GM21423 (cell line): ENCODE results near the gene CFTR.
A peak's percentile ranks its signal among the peaks of the same experiment; 100 is the strongest.

Experiments used
- ATAC-seq: cut with Tn5 transposase; IDR thresholded peaks from one replicate; pipeline ENCODE4 v1.9.1; 2021; ENCODE audit warnings: mild to moderate bottlenecking, moderate library complexity; ENCODE audit not compliant: unreplicated experiment

CFTR gene

GRCh38 chr7:117640465-117640864, 160.6 kb downstream of the CFTR start:
- ATAC-seq: no peak

- no peak for ATAC-seq
Measured at GRCh38 chr7:117645481-117646165, 165.8 kb downstream of the CFTR start.

DNA sequence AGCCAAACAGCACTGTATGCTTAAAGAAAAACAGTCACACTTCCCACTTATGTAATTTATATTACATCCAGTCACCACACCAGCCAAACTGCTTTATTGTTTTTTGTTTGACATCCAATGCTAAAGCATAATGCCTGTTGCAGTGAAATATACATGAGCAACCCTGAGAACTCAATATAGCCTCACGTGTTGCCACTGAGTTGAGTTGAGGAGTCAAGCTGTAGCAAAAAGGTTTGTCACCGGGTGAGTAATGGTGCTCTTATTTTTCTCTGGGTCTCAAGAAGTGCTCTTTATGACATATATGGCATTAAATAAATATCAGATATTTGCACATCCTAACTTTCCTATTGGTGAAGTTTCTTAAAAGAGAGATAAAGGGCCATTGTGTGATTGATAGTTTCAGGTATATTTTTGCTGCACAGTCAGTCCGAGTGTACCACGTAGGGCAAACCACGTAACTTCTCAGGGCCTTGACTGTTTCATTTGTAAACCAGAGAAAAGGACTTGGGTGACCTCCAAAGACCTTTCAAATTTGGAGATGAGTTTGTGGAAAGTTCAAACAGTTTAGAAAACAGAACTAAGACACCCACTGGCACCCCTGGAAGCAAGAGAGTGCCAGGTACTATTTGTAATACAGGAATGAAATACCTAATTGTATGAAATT, 168.5 kb downstream of the CFTR start:
- ATAC-seq: no peak

DNA sequence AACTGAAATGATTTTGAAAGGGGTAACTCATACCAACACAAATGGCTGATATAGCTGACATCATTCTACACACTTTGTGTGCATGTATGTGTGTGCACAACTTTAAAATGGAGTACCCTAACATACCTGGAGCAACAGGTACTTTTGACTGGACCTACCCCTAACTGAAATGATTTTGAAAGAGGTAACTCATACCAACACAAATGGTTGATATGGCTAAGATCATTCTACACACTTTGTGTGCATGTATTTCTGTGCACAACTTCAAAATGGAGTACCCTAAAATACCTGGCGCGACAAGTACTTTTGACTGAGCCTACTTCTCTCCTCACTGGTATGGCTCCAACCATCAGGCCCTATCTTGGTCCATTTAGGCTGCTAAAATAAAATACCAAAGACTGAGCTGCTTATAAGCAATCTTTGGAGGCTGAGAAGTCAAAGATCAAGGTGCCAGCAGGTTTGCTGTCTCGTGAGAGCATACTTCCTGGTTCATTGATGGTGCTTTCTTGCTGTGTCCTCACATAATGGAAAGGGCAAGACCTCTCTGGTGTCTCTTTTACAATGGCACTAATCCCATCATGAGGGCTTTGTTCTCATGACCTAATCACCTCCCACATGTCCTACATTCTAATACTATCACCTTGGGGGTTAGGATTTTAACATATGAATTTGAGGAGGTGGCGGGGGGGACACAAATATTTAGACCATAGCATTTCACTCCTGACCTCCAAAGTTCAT, 173.3 kb downstream of the CFTR start:
- ATAC-seq: no peak

GRCh38 chr7:117654780-117655179, 175.0 kb downstream of the CFTR start:
- no peak for ATAC-seq

GRCh38 chr7:117656806-117657205, 177.0 kb downstream of the CFTR start:
- ATAC-seq: no peak

- ATAC-seq: no peak
Measured at GRCh38 chr7:117659531-117660011, 179.7 kb downstream of the CFTR start.

DNA sequence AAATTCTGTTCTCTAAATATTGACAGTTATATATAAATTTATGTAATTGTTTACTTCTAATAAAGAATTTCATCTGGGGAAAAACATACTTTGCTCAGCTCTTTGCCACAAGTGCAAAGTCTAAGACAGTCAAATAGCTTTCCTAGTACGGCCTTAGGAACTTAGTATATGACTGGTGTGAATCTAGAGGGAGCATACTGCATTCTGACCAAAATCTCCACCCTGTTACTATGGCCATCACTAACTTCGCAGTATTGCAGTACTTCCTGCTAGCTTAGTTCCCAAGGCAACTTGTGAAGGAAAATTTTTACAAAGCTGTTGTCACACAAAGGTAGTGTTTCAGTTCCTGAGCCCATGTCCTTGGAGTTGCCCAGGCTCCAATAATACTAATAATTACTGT, 181.5 kb downstream of the CFTR start:
- no peak for ATAC-seq

- no peak for ATAC-seq
Measured at GRCh38 chr7:117664047-117664446, 184.2 kb downstream of the CFTR start.

- no peak for ATAC-seq
Measured at GRCh38 chr7:117665368-117665767, 185.5 kb downstream of the CFTR start.

DNA sequence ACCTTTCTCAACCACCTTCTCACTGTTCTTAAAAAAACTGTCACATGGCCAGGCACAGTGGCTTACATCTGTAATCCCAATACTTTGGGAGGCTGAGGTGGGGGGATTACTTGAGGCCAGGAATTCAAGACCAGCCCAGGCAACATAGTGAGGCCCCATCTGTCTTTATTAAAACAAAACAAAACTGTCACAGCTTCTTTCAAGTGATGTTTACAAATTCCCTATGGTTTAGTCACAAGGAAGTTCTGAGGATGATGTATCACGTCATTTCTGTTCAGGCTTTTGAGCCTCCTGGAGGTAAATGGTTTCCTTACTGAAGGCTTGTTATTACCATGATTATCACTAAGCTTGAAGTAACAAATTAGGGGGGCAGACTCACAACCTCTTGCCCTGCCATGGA, 186.2 kb downstream of the CFTR start:
- no peak for ATAC-seq

GRCh38 chr7:117666689-117667088, 186.9 kb downstream of the CFTR start:
- ATAC-seq: no peak

DNA sequence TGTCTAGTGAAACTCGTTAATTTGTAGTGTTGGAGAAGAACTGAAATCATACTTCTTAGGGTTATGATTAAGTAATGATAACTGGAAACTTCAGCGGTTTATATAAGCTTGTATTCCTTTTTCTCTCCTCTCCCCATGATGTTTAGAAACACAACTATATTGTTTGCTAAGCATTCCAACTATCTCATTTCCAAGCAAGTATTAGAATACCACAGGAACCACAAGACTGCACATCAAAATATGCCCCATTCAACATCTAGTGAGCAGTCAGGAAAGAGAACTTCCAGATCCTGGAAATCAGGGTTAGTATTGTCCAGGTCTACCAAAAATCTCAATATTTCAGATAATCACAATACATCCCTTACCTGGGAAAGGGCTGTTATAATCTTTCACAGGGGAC, 187.6 kb downstream of the CFTR start:
- no peak for ATAC-seq

DNA sequence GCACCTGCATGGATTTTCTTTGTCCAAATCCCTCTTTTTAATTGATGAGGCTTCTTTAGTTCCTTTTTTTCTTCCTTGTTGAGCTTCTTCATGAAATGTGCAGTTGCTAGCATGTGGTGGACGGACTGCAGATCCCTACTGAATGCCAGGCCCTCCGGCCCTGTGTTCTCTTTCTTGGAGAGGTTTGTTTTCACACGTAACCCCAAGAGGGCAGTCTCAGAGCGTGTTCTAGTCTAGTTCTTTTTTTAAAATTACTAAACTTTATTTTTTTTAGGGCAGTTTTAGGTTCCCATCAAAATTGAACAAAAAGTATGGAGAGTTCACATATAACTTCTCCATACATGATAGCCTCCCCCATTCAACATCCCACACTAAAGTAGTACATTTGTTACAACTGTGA, 190.0 kb downstream of the CFTR start:
- ATAC-seq: no peak

DNA sequence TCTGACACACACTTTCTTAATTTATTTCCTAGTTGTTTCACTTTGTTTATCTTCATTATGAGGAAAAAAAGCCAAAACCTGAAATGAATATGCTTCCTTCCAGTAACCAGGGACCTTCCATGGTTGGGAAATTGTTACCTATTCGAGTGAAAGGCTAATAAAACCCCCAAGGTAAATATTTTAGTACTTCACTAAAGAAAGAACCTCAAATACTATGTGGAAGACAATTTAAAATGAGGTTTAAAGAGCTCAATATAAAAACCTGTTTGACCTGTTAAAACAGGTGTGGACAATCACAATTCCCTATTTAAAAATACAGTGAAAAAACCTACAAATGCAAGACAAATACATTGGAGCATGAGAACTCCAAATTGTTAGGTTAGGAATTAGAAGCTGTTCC, 192.6 kb downstream of the CFTR start:
- ATAC-seq: no peak

DNA sequence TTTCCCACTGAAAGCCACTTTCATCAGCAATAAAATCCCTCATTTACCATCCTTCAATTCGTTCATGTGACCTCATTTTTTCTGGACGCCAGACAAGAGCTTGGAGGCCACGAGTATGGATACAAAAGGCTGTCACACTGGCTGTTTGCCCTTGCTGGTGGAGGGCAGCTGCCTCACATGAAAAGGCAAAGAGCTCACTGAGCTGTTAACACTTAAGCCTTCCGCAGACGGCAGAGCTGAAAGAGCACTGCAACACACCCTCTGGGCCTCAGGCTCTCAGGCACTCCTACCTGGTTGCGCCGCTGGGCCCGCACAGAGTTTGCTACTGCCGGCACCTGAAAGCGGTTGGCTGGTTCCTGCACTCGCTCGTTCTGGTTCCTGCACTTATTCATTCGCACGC, 193.5 kb downstream of the CFTR start:
- ATAC-seq: no peak

GRCh38 chr7:117673839-117674238, 194.0 kb downstream of the CFTR start:
- peak; percentile 62 for ATAC-seq

- ATAC-seq: no peak
Measured at GRCh38 chr7:117674617-117675016, 194.8 kb downstream of the CFTR start.

DNA sequence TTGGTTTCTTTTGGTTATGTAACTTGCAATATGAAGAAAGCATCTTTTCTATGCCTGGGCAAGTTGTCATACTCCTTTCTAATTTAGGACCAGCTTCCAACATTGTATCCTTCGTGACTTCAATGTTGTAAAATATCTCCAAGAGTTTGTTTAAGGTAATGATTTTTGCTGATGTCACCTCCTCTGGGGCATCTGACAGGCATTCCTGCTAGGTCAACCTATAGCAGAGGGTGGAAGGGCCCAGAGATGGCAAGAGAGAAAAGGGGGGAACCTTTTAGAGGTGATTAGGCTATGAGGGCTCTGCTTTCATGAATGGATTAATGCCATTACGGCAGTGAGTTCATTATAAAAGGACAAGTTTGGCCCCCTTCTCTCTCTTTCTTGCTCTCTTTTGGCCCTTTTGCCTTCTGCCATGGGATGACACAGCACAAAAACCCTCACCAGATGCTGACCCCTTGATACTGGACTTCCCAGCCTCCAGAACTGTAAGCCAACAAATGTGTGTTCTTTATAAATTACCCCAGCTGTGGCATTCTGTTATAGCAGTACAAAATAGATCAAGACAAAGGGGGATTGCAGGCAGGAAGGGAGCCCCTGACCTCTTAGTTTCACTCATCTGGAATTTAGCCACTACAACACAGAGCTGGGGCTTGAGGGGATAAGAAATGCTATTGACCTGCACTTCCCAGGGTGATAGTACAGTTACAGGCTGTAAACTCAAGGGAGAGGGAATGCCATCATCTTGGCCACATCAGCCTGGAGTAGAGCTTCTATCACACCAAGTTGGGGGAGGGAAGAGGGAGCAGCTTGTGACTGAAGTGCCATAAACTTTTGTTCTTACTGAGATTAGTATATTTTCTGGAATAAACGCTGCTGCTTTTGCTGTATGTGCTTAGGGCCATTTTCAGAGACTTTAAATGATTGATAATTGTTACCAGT, 195.9 kb downstream of the CFTR start:
- ATAC-seq: no peak

DNA sequence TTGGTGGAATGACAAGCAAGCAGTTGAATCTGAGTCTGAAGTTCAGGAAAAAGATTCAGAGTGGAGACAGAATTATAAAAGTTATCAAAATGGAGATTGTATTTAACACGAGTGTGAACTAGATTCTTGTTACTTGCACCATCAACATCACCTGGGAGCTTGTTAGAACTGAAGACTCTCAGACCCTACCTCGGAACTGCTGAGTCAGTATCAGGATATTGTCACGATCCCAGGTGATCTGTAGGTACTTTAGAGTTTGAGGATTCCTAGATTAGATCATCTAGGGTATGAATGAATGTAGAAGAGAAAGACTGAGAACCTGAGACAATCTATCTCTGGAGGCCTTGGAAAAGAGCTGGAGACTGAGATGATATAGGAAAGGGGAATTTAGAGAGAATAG, 199.3 kb downstream of the CFTR start:
- no peak for ATAC-seq
